Adipocyte (in vitro differentiated cells): ENCODE results near the gene SLC16A7.

Experiments used
- DNase-seq: peaks from one replicate; pipeline ENCODE4 v3.0.0-alpha.2; 2015; ENCODE audit warnings: low read depth
- H3K27me3 ChIP-seq: replicated peaks from 2 replicates; pipeline ENCODE4 v1.7.0; 2013; ENCODE audit warnings: mild to moderate bottlenecking, low read length, moderate library complexity; ENCODE audit not compliant: control insufficient read depth, insufficient read depth
- H3K36me3 ChIP-seq: 2 replicates; pipeline ENCODE4 v1.7.0; 2013; ENCODE audit warnings: low read length, mild to moderate bottlenecking, moderate library complexity; ENCODE audit not compliant: control insufficient read depth, insufficient read depth, severe bottlenecking
- H3K4me1 ChIP-seq: 2 replicates; pipeline ENCODE4 v1.7.0; 2013; ENCODE audit warnings: mild to moderate bottlenecking, low read length, moderate library complexity; ENCODE audit not compliant: control insufficient read depth, insufficient read depth
- H3K4me3 ChIP-seq: 2 replicates; pipeline ENCODE4 v1.7.0; 2013; ENCODE audit warnings: mild to moderate bottlenecking, low read length, moderate library complexity
- H3K9ac ChIP-seq: 2 replicates; pipeline ENCODE4 v1.7.0; 2013; ENCODE audit warnings: mild to moderate bottlenecking, low read length, moderate library complexity
- H3K9me3 ChIP-seq: 2 replicates; pipeline ENCODE4 v1.7.0; 2013; ENCODE audit warnings: mild to moderate bottlenecking, low read length, moderate library complexity; ENCODE audit not compliant: control insufficient read depth

The SLC16A7 gene

DNA sequence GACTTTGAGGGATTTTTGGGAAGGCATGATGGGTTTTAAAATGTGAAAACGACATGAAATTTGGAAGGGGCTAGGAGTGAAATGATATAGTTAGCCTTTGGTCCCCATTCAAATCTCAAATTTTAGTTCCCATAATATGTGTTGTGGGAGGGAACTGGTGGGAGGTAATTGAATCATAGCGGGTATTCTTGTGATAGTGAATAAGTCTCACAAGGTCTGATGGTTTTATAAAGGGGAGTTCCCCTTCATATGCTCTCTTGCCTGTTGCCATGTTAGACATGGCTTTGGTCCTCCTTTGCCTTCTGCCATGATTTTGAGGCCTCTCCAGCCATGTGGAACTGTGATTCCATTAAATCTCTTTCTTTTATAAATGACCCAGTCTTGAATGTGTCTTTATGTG is 72.8 kb downstream of the SLC16A7 start:
- Histone ChIP-seq H3K4me3 (no peak overlapping the region), H3K9me3 (peaks cover 10% of the 10 kb centered on the region), H3K4me1 (peaks cover 5% of the 10 kb centered on the region), H3K27me3 (no peaks in the 10 kb centered on the region), H3K9ac (no peak overlapping the region), H3K36me3 (no peaks in the 10 kb centered on the region)
- no peak for DNase-seq

- Histone ChIP-seq H3K9ac (no peak overlapping the region), H3K36me3 (peaks cover 5% of the 10 kb centered on the region), H3K27me3 (no peaks in the 10 kb centered on the region), H3K4me3 (no peak overlapping the region), H3K4me1 (no peaks in the 10 kb centered on the region), H3K9me3 (peaks cover 6% of the 10 kb centered on the region)
- DNase-seq = no peak
Observed at GRCh38 chr12:59672273-59672672, 76.4 kb downstream of the SLC16A7 start.

DNA sequence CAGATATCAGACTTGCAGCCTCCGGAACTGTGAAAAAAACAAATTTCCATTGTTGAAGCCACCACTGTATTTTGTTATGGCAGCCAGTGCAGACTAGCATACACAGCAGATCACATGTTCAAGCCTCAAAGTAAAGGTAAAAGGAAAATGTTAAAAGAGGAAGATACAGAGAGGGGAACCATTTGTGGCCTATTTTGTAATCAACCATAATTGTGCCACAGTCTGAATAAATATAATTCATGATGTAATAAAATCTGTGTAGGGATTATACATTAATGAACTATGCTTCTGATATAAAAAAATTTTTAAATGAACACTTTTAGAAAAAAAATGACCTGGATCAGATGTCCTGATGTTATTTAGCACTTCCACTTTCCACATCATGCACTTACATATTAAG is 79.6 kb downstream of the SLC16A7 start:
- no peak for DNase-seq
- H3K9me3 ChIP-seq = no peaks in the 10 kb centered on the region
- no peaks in the 10 kb centered on the region for H3K27me3 ChIP-seq
- no peaks in the 10 kb centered on the region for H3K4me1 ChIP-seq
- H3K36me3 ChIP-seq = peaks cover 5% of the 10 kb centered on the region
- no peak overlapping the region for H3K9ac ChIP-seq
- no peak overlapping the region for H3K4me3 ChIP-seq

DNA sequence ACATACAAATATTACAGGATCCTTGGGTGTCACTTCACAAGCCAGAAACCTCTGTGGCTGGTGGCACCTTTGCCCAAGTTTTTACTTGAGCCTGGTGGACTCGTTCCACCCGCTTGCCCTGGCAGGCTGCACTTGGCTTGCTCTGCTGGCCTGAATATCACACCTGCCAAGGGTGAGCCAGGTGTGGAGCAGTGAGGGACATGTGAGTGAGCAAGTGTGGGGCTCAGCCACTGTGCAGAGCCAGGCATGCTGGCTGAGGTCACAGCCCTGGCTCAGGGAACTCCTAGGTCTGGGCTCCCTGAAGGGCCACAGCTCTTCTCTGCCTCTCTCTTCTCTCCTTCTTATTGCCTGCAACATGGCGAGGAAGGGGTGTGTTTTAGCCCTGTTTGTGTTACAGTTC is 82.0 kb downstream of the SLC16A7 start:
- peaks cover 5% of the 10 kb centered on the region for H3K36me3 ChIP-seq
- no peak overlapping the region for H3K9ac ChIP-seq
- H3K27me3 ChIP-seq = no peaks in the 10 kb centered on the region
- no peak overlapping the region for H3K4me3 ChIP-seq
- no peaks in the 10 kb centered on the region for H3K9me3 ChIP-seq
- no peak for DNase-seq
- no peaks in the 10 kb centered on the region for H3K4me1 ChIP-seq

DNA sequence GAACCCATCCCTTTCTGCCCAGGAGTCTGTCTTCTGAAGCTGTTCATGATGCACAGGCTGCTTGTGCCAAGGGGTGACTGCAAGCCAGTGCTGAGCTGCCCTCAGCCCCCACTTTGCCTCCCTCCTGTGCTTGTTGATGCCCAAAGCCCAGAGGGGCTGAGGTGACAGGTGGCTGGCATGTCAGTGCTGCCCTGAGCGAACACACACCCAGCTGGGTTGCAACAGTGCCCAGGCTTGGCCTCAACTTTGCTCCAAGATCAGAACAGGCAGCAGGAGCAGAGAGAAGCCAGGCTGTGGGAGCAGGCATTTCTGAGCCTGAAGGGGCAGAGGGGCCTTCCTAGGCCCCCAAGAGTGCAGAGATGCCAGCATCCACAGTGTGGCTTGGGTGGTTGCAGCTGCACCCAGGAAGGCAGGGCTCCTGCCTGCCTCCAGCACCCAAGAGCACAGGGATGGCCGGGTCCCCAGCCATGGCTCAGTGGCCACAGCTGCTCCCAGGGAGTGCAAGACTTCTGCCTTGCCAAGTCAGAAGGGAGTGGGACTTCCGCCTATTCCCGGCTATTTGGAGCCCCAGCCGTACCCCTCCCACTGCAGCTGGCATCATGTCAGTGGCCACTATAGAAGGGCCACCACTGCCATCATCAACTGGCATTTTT is 83.1 kb downstream of the SLC16A7 start:
- DNase-seq = no peak
- H3K9ac ChIP-seq = no peak overlapping the region
- H3K4me3 ChIP-seq = no peak overlapping the region

GRCh38 chr12:59689776-59690175 is 93.9 kb downstream of the SLC16A7 start:
- DNase-seq = peak; percentile 9

More for the DNA sequence above, 83.1 kb downstream of the SLC16A7 start:
- H3K27me3 ChIP-seq = no peaks in the 10 kb centered on the region
- H3K9me3 ChIP-seq = no peaks in the 10 kb centered on the region
- no peaks in the 10 kb centered on the region for H3K4me1 ChIP-seq
- peaks cover 5% of the 10 kb centered on the region for H3K36me3 ChIP-seq

DNA sequence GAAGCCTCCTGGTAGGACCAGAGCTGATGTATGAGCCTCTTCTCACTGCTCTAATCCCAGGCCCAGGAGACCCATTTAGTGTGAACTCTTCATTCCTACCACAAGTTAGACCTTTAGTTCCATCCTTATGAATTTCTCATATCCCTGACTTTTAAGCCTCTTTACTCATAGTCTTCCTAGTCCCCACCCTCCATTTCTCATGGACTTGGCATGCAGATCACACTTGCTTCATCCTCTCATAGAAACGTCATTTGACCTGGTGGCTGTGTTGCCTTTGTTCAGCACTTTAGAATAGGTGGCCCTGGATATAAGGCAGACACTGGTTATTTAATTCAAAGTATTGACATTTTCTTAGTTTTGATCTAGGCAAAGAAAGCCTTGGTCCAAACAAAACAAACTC is 99.5 kb downstream of the SLC16A7 start:
- peaks cover 4% of the 10 kb centered on the region for H3K9me3 ChIP-seq
- H3K9ac ChIP-seq = no peak overlapping the region
- H3K4me3 ChIP-seq = no peak overlapping the region
- no peaks in the 10 kb centered on the region for H3K27me3 ChIP-seq
- no peaks in the 10 kb centered on the region for H3K36me3 ChIP-seq
- H3K4me1 ChIP-seq = peaks cover 27% of the 10 kb centered on the region
- peak; percentile 48 for DNase-seq

More at GRCh38 chr12:59689776-59690175, 93.9 kb downstream of the SLC16A7 start:
- no peak overlapping the region for H3K4me3 ChIP-seq
- no peaks in the 10 kb centered on the region for H3K36me3 ChIP-seq
- H3K9me3 ChIP-seq = peaks cover 4% of the 10 kb centered on the region
- H3K27me3 ChIP-seq = no peaks in the 10 kb centered on the region
- no peaks in the 10 kb centered on the region for H3K4me1 ChIP-seq
- H3K9ac ChIP-seq = no peak overlapping the region

DNA sequence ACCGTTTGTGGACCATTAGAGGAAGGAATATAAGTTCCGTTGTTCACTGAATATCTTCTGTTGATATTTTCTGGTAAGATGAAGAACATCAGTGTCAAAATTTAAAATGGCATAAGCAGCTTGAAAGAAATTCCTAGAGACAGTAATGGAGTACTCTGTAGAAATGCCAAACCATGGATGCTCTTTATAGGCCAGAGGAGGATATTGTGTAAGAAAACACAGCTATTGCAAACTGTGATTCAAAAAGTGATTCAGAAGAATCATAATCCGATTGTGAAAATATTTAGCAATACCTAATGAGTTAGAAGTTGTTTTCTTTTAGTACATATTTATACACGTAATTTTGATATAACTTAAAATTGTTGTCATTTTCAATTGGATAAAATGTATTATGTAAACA is 102.8 kb downstream of the SLC16A7 start:
- no peaks in the 10 kb centered on the region for H3K9me3 ChIP-seq
- H3K9ac ChIP-seq = peak overlapping the region; percentile 37
- DNase-seq = peak; percentile 91
- no peaks in the 10 kb centered on the region for H3K36me3 ChIP-seq
- peaks cover 30% of the 10 kb centered on the region for H3K4me1 ChIP-seq
- no peaks in the 10 kb centered on the region for H3K27me3 ChIP-seq
- H3K4me3 ChIP-seq = peak overlapping the region; percentile 68

DNA sequence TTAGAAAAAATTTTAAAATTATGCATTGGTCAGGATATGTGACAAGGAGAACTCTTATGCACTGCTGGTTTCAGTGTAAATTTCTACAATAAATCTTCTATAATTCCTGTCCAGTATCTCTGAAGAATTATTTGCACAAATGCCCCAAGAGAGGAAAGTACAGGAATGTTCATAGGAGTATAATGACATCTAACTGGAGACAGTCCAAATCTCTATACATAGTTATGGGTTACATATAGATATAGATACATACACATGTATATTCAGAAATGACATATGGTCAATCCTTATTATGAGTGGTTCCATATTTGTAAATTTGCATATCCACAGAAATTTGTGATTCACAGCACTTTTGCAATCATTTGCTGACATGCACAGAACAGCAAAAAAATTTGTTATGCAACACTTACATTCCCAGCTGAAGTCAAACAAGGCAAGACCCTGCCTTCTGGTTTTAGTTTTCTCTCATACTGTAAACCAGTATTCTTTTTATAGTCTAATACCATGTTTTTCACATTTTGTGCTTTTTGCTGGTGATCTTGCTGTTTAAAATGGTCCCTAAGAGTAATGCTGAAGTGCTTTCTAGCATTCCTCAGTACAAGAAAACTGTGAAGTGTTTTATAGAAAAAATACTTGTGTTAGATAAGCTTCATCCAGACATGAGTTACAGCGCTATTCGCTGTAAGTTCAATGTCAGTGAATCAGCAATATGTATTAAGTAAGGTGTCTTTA is 103.8 kb downstream of the SLC16A7 start:
- H3K9me3 ChIP-seq = no peaks in the 10 kb centered on the region
- no peaks in the 10 kb centered on the region for H3K36me3 ChIP-seq
- H3K9ac ChIP-seq = peak overlapping the region; percentile 69
- peak overlapping the region; percentile 68 for H3K4me3 ChIP-seq
- no peaks in the 10 kb centered on the region for H3K27me3 ChIP-seq
- peaks cover 30% of the 10 kb centered on the region for H3K4me1 ChIP-seq
- DNase-seq = peak; percentile 92

- Histone ChIP-seq H3K4me3 (peak overlapping the region; percentile 68), H3K36me3 (peaks cover 4% of the 10 kb centered on the region), H3K9ac (peak overlapping the region; percentile 69), H3K4me1 (peaks cover 28% of the 10 kb centered on the region), H3K27me3 (no peaks in the 10 kb centered on the region), H3K9me3 (no peaks in the 10 kb centered on the region)
- DNase-seq = peak; percentile 43
Observed at GRCh38 chr12:59700153-59700450, 104.3 kb downstream of the SLC16A7 start.

DNA sequence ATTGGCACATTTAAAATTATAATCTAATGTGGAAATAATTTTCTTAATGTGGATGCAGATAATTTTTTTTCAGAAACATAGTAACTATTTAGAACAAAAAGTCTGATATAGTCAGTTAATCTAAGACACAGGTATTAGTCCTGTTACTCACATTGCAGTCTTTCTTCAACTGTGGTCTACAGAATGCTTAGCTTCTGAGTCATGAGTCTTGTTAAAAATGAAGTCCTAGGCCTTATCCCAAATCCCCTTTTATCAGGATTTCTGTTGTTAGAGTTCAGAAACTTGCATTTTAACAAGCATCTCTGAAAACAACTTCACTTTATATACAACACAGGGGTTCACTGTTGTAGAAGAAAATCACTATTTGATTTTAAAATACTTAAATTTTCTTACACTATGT is 112.2 kb downstream of the SLC16A7 start:
- DNase-seq = peak; percentile 63
- H3K36me3 ChIP-seq = peaks cover 13% of the 10 kb centered on the region
- no peaks in the 10 kb centered on the region for H3K27me3 ChIP-seq
- peaks cover 16% of the 10 kb centered on the region for H3K4me1 ChIP-seq
- no peaks in the 10 kb centered on the region for H3K9me3 ChIP-seq
- H3K4me3 ChIP-seq = no peak overlapping the region
- H3K9ac ChIP-seq = no peak overlapping the region
